GM23338 (cell line): ENCODE measurements around the gene SPSB4. TPM values are rescaled to one million over a fixed set of nuclear protein-coding genes. Genes with fewer than 3 reads are reported as not detected.

Experiments
- ATAC-seq: fragments of 200-7000 bp; cut with Tn5 transposase; 3 replicates; pipeline ENCODE4 v1.9.1; 2020
- DNase-seq: peaks from one replicate; pipeline ENCODE4 v3.0.0-alpha.2; 2015; ENCODE audit warnings: low spot score
- H2AFZ ChIP-seq: fragments of 200-600 bp; sonication (generic); 2 replicates; pipeline ENCODE4 v1.8.0; 2016; ENCODE audit warnings: antibody characterized with exemption, mild to moderate bottlenecking, moderate library complexity
- H3F3A ChIP-seq: fragments of 200-600 bp; sonication (generic); replicated peaks from 2 replicates; pipeline ENCODE4 v1.8.0; 2017; ENCODE audit warnings: antibody characterized with exemption, mixed run types, low read depth
- H3K27ac ChIP-seq: fragments of 200-600 bp; sonication (generic); 2 replicates; pipeline ENCODE4 v1.6.1; 2016; ENCODE audit warnings: low read depth
- H3K27me3 ChIP-seq: fragments of 200-600 bp; sonication (generic); 2 replicates; pipeline ENCODE4 v1.8.0; 2016; ENCODE audit warnings: mild to moderate bottlenecking, mixed run types, moderate library complexity; ENCODE audit not compliant: insufficient read depth
- H3K36me3 ChIP-seq: fragments of 200-600 bp; sonication (generic); 2 replicates; pipeline ENCODE4 v1.8.0; 2016; ENCODE audit warnings: mild to moderate bottlenecking; ENCODE audit not compliant: insufficient read depth
- H3K4me1 ChIP-seq: fragments of 200-600 bp; sonication (generic); 2 replicates; pipeline ENCODE4 v1.8.0; 2016; ENCODE audit warnings: mild to moderate bottlenecking, moderate library complexity; ENCODE audit not compliant: insufficient read depth
- H3K4me2 ChIP-seq: fragments of 200-600 bp; sonication (generic); 2 replicates; pipeline ENCODE4 v1.7.1; 2017; ENCODE audit warnings: mixed run types
- H3K4me3 ChIP-seq: fragments of 200-600 bp; sonication (generic); 2 replicates; pipeline ENCODE4 v1.6.1; 2016; ENCODE audit warnings: mixed run types
- H3K79me2 ChIP-seq: fragments of 200-600 bp; sonication (generic); replicated peaks from 2 replicates; pipeline ENCODE4 v1.8.0; 2017; ENCODE audit warnings: mild to moderate bottlenecking; ENCODE audit not compliant: insufficient read depth
- H3K9me2 ChIP-seq: fragments of 200-600 bp; sonication (generic); 2 replicates; pipeline ENCODE4 v1.8.0; 2017; ENCODE audit not compliant: insufficient read depth
- H4K20me1 ChIP-seq: fragments of 200-600 bp; sonication (generic); replicated peaks from 2 replicates; pipeline ENCODE4 v1.8.0; 2017; ENCODE audit warnings: mild to moderate bottlenecking; ENCODE audit not compliant: insufficient read depth
- H3K27ac Mint-ChIP-seq: 2 replicates; pipeline ENCODE4 v1.8.0; 2020; ENCODE audit warnings: inconsistent platforms, mild to moderate bottlenecking, moderate library complexity, mixed read lengths
- H3K27me3 Mint-ChIP-seq: 3 replicates; pipeline ENCODE4 v1.8.0; 2022; ENCODE audit warnings: low read depth, mild to moderate bottlenecking, moderate library complexity, mixed read lengths, inconsistent platforms; ENCODE audit not compliant: insufficient read depth, poor library complexity
- H3K36me3 Mint-ChIP-seq: 3 replicates; pipeline ENCODE4 v1.8.0; 2021; ENCODE audit warnings: low read depth, mild to moderate bottlenecking, inconsistent platforms, moderate library complexity, mixed read lengths
- H3K4me1 Mint-ChIP-seq: 3 replicates; pipeline ENCODE4 v1.8.0; 2020; ENCODE audit warnings: mild to moderate bottlenecking, inconsistent platforms, mixed read lengths
- H3K4me3 Mint-ChIP-seq: 3 replicates; pipeline ENCODE4 v1.8.0; 2021; ENCODE audit warnings: moderate library complexity, mild to moderate bottlenecking, inconsistent platforms, mixed read lengths
- H3K9me3 Mint-ChIP-seq: 3 replicates; pipeline ENCODE4 v1.8.0; 2020; ENCODE audit warnings: moderate library complexity, mild to moderate bottlenecking, inconsistent platforms, mixed read lengths
- CREB1 ChIP-seq: fragments of 250-450 bp; sonication (Bioruptor Pico); IDR thresholded peaks from 2 replicates; pipeline ENCODE4 v1.5.0; 2020; ENCODE audit warnings: low read depth, mild to moderate bottlenecking, moderate library complexity
- ETS1 ChIP-seq: IDR thresholded peaks from 2 replicates; pipeline ENCODE4 v1.6.1; 2016; ENCODE audit warnings: antibody characterized with exemption
- EZH2 ChIP-seq: fragments of 200-600 bp; sonication (generic); IDR thresholded peaks from one replicate; pipeline ENCODE4 v1.8.0; 2017; ENCODE audit warnings: antibody characterized with exemption, mild to moderate bottlenecking, low read depth; ENCODE audit not compliant: unreplicated experiment
- EZH2phosphoT487 ChIP-seq: fragments of 200-600 bp; sonication (generic); IDR thresholded peaks from one replicate; pipeline ENCODE4 v1.8.1; 2018; ENCODE audit warnings: antibody characterized with exemption; ENCODE audit not compliant: unreplicated experiment
- JUNB ChIP-seq: IDR thresholded peaks from one replicate; pipeline ENCODE4 v1.6.1; 2016; ENCODE audit warnings: antibody characterized with exemption; ENCODE audit not compliant: unreplicated experiment
- POLR2AphosphoS5 ChIP-seq: IDR thresholded peaks from 2 replicates; pipeline ENCODE4 v1.6.1; 2016; ENCODE audit warnings: antibody characterized with exemption, low read depth
- REST ChIP-seq: IDR thresholded peaks from one replicate; pipeline ENCODE4 v1.6.1; 2018; ENCODE audit warnings: antibody characterized with exemption; ENCODE audit not compliant: unreplicated experiment
- STAT1 ChIP-seq: IDR thresholded peaks from one replicate; pipeline ENCODE4 v1.6.1; 2016; ENCODE audit warnings: antibody characterized with exemption; ENCODE audit not compliant: unreplicated experiment
- ZNF114 ChIP-seq: fragments of 250-450 bp; sonication (Bioruptor Pico); IDR thresholded peaks from 2 replicates; pipeline ENCODE4 v1.5.0; 2020; ENCODE audit warnings: mild to moderate bottlenecking, moderate library complexity
- ZNF331 ChIP-seq: fragments of 250-450 bp; sonication (Bioruptor Pico); IDR thresholded peaks from 2 replicates; pipeline ENCODE4 v1.5.0; 2020; ENCODE audit warnings: low read depth, mild to moderate bottlenecking, moderate library complexity
- polyA plus RNA-seq: library from polyadenylated mRNA; unstranded; fragments of >200 nt; fragmentation: Nextera tagmentation; extraction: Ambion mirVana; gene quantifications from 2 replicates; pipeline ENCODE4 v1.2.1, GENCODE V29; 2016
- total RNA-seq: library from RNA; depleted of rRNA; stranded (reverse); fragments of >200 nt; shearing (Covaris generic); gene quantifications from 2 replicates; pipeline ENCODE4 v1.2.3, GENCODE V29; 2014

The SPSB4 gene
- total and polyA plus RNA-seq, 2 experiments from 2014 or later: 6.7 to 25.9 TPM

GRCh38 chr3:141096981-141097380 is 45.8 kb downstream of the SPSB4 start (continued):
- no peak for TF ChIP-seq ETS1
- no peak for TF ChIP-seq POLR2AphosphoS5
- TF ChIP-seq ZNF331 (CRISPR knock-in tag): no peak
- no peak for TF ChIP-seq EZH2

GRCh38 chr3:141100112-141100511 is 49.0 kb downstream of the SPSB4 start:
- no peak overlapping the region for H3K4me3 ChIP-seq
- peaks cover 5% of the 10 kb centered on the region; the same call in 1 of the 2 replicates for H3K79me2 ChIP-seq
- no peaks in the 10 kb centered on the region for H3K36me3 ChIP-seq
- H4K20me1 ChIP-seq: no peaks in the 10 kb centered on the region
- no peaks in the 10 kb centered on the region for H3F3A ChIP-seq
- TF ChIP-seq EZH2 (no peak), JUNB (no peak)
- no peak overlapping the region for H3K4me3 Mint-ChIP-seq
- peaks cover 20% of the 10 kb centered on the region for H3K4me1 Mint-ChIP-seq
- peaks cover 8% of the 10 kb centered on the region; the same call in 1 of the 2 replicates for H3K9me2 ChIP-seq
- peaks cover 7% of the 10 kb centered on the region for H3K27me3 Mint-ChIP-seq
- no peaks in the 10 kb centered on the region for H3K4me1 ChIP-seq
- peaks cover 17% of the 10 kb centered on the region for H3K36me3 Mint-ChIP-seq
- no peak for DNase-seq
- ATAC-seq: no peak
- H3K27me3 ChIP-seq: no peaks in the 10 kb centered on the region
- H3K27ac Mint-ChIP-seq: no peak overlapping the region
- H2AFZ ChIP-seq: no peak overlapping the region
- peaks cover 17% of the 10 kb centered on the region for H3K9me3 Mint-ChIP-seq
- no peak overlapping the region for H3K27ac ChIP-seq
- H3K4me2 ChIP-seq: no peak overlapping the region

- Histone ChIP-seq H3K4me2 (no peak overlapping the region), H3K36me3 (no peaks in the 10 kb centered on the region), H3F3A (no peaks in the 10 kb centered on the region), H3K27me3 (no peaks in the 10 kb centered on the region), H3K4me3 (no peak overlapping the region), H4K20me1 (no peaks in the 10 kb centered on the region), H3K27ac (no peak overlapping the region), H3K4me1 (no peaks in the 10 kb centered on the region), H3K9me2 (peaks cover 8% of the 10 kb centered on the region; the same call in 1 of the 2 replicates), H2AFZ (no peak overlapping the region), H3K79me2 (peaks cover 5% of the 10 kb centered on the region; the same call in 1 of the 2 replicates)
- DNase-seq (no peak), ATAC-seq (no peak)
- Mint-ChIP-seq H3K27me3 (peaks cover 7% of the 10 kb centered on the region), H3K36me3 (peaks cover 17% of the 10 kb centered on the region), H3K9me3 (peaks cover 17% of the 10 kb centered on the region), H3K4me3 (no peak overlapping the region), H3K27ac (no peak overlapping the region), H3K4me1 (peaks cover 19% of the 10 kb centered on the region)
- no peak for TF ChIP-seq ZNF114
- TF ChIP-seq JUNB: no peak
- TF ChIP-seq REST: no peak
- no peak for TF ChIP-seq STAT1
- TF ChIP-seq EZH2phosphoT487: no peak
- TF ChIP-seq CREB1 (CRISPR knock-in tag): no peak
- no peak for TF ChIP-seq ETS1
- TF ChIP-seq ZNF331 (CRISPR knock-in tag): no peak
- TF ChIP-seq POLR2AphosphoS5: no peak
These were observed 49.6 kb downstream of the SPSB4 start for GRCh38 chr3:141100531-141101320.
